Stimulated activated CD4-positive, alpha-beta T cell treated with anti-CD3 and anti-CD28 coated beads, Interleukin-2, amount 100 ng/mL, for 48 hours (primary cell): ENCODE data around the gene ARHGAP22.

ENCODE experiments used
- DNase-seq, 2 donors: peaks; one replicate each; pipeline ENCODE4 v3.0.0-alpha.2; 2020

Gene ARHGAP22

GRCh38 chr10:48459270-48460150 is 145.4 kb downstream of the ARHGAP22 start:
- DNase-seq = no peak

- no peak for DNase-seq
Measured at GRCh38 chr10:48458662-48459048, 146.2 kb downstream of the ARHGAP22 start.

- DNase-seq = no peak
Measured at GRCh38 chr10:48457949-48458661, 146.8 kb downstream of the ARHGAP22 start.

GRCh38 chr10:48456808-48457761 is 147.8 kb downstream of the ARHGAP22 start:
- no peak for DNase-seq

- DNase-seq = no peak
Measured at GRCh38 chr10:48456361-48456804, 148.5 kb downstream of the ARHGAP22 start.

- no peak for DNase-seq
Measured at GRCh38 chr10:48455392-48456151, 149.3 kb downstream of the ARHGAP22 start.

- DNase-seq = no peak
Measured at GRCh38 chr10:48455055-48455391, 149.8 kb downstream of the ARHGAP22 start.

- DNase-seq = no peak
Measured at GRCh38 chr10:48454302-48455054, 150.4 kb downstream of the ARHGAP22 start.

- DNase-seq = no peak
Measured at GRCh38 chr10:48453451-48454301, 151.2 kb downstream of the ARHGAP22 start.

- no peak for DNase-seq
Measured at GRCh38 chr10:48452879-48453412, 151.9 kb downstream of the ARHGAP22 start.

GRCh38 chr10:48451969-48452878 is 152.6 kb downstream of the ARHGAP22 start:
- DNase-seq = no peak

GRCh38 chr10:48450741-48451466 is 154.0 kb downstream of the ARHGAP22 start:
- DNase-seq = no peak

- no peak for DNase-seq
Measured at GRCh38 chr10:48450233-48450740, 154.6 kb downstream of the ARHGAP22 start.

- no peak for DNase-seq
Measured at GRCh38 chr10:48449501-48450232, 155.2 kb downstream of the ARHGAP22 start.

GRCh38 chr10:48448796-48449195 is 156.1 kb downstream of the ARHGAP22 start:
- DNase-seq = no peak

- no peak for DNase-seq
Measured at GRCh38 chr10:48447356-48448215, 157.3 kb downstream of the ARHGAP22 start.
